Osteocyte (in vitro differentiated cells): Measurements from ENCODE around the gene TMEM143. TPM values are rescaled to one million over a fixed set of nuclear protein-coding genes. Genes with fewer than 3 reads are reported as not detected.
A peak's percentile ranks its signal among the peaks of the same experiment; 100 is the strongest.

ENCODE experiments used
- DNase-seq: peaks from one replicate; pipeline ENCODE4 v3.0.0; 2021; ENCODE audit warnings: mixed read lengths; ENCODE audit not compliant: unreplicated experiment; ENCODE audit errors: extremely low spot score
- H3K27ac Mint-ChIP-seq: one replicate; pipeline ENCODE4 v1.8.0; 2021; ENCODE audit warnings: mild to moderate bottlenecking, mixed read lengths; ENCODE audit not compliant: unreplicated experiment
- H3K27me3 Mint-ChIP-seq: one replicate; pipeline ENCODE4 v1.8.0; 2021; ENCODE audit warnings: mixed read lengths; ENCODE audit not compliant: unreplicated experiment
- H3K36me3 Mint-ChIP-seq: one replicate; pipeline ENCODE4 v1.8.0; 2021; ENCODE audit warnings: mixed read lengths; ENCODE audit not compliant: unreplicated experiment
- H3K4me1 Mint-ChIP-seq: one replicate; pipeline ENCODE4 v1.8.0; 2021; ENCODE audit warnings: mixed read lengths; ENCODE audit not compliant: unreplicated experiment
- H3K4me3 Mint-ChIP-seq: one replicate; pipeline ENCODE4 v1.8.0; 2021; ENCODE audit warnings: mild to moderate bottlenecking, moderate library complexity, mixed read lengths; ENCODE audit not compliant: unreplicated experiment
- H3K9me3 Mint-ChIP-seq: one replicate; pipeline ENCODE4 v1.8.0; 2021; ENCODE audit warnings: mixed read lengths; ENCODE audit not compliant: unreplicated experiment
- CTCF ChIP-seq: fragments of 200-600 bp; sonication (generic); IDR thresholded peaks from 2 replicates; pipeline ENCODE4 v1.5.0; 2021; ENCODE audit warnings: antibody characterized with exemption, mild to moderate bottlenecking, moderate library complexity
- total RNA-seq: library from RNA; stranded (reverse); gene quantifications from 2 replicates; pipeline ENCODE4 v1.2.1, GENCODE V29; 2021

TMEM143 gene
- total RNA-seq, 1 donor from 2014 or later = 9.1 TPM

GRCh38 chr19:48355365-48355954 is 8.3 kb downstream of the TMEM143 start:
- H3K27ac Mint-ChIP-seq = no peak overlapping the region
- no peaks in the 10 kb centered on the region for H3K36me3 Mint-ChIP-seq
- no peak for DNase-seq
- no peak for TF ChIP-seq CTCF
- H3K4me1 Mint-ChIP-seq = no peaks in the 10 kb centered on the region
- no peak overlapping the region for H3K4me3 Mint-ChIP-seq
- no peaks in the 10 kb centered on the region for H3K9me3 Mint-ChIP-seq
- no peaks in the 10 kb centered on the region for H3K27me3 Mint-ChIP-seq

- Mint-ChIP-seq H3K4me1 (no peaks in the 10 kb centered on the region), H3K27ac (no peak overlapping the region), H3K36me3 (no peaks in the 10 kb centered on the region), H3K27me3 (no peaks in the 10 kb centered on the region), H3K4me3 (no peak overlapping the region), H3K9me3 (no peaks in the 10 kb centered on the region)
- TF ChIP-seq CTCF = no peak
- no peak for DNase-seq
Observed at GRCh38 chr19:48354332-48354992, 9.3 kb downstream of the TMEM143 start.

- H3K4me3 Mint-ChIP-seq = no peak overlapping the region
- DNase-seq = no peak
- no peaks in the 10 kb centered on the region for H3K4me1 Mint-ChIP-seq
- H3K9me3 Mint-ChIP-seq = no peaks in the 10 kb centered on the region
- no peaks in the 10 kb centered on the region for H3K27me3 Mint-ChIP-seq
- TF ChIP-seq CTCF = no peak
- H3K27ac Mint-ChIP-seq = no peak overlapping the region
- H3K36me3 Mint-ChIP-seq = no peaks in the 10 kb centered on the region
Observed at GRCh38 chr19:48353677-48354076, 10.1 kb downstream of the TMEM143 start.

- Mint-ChIP-seq H3K9me3 (no peaks in the 10 kb centered on the region), H3K36me3 (no peaks in the 10 kb centered on the region), H3K4me1 (peaks cover 8% of the 10 kb centered on the region), H3K27ac (no peak overlapping the region), H3K4me3 (no peak overlapping the region), H3K27me3 (no peaks in the 10 kb centered on the region)
- DNase-seq = peak; percentile 89
- TF ChIP-seq CTCF = peak; percentile 75
Observed at GRCh38 chr19:48351341-48351752, 12.4 kb downstream of the TMEM143 start.

- Mint-ChIP-seq H3K4me3 (no peak overlapping the region), H3K4me1 (peaks cover 8% of the 10 kb centered on the region), H3K27me3 (no peaks in the 10 kb centered on the region), H3K36me3 (no peaks in the 10 kb centered on the region), H3K27ac (no peak overlapping the region), H3K9me3 (no peaks in the 10 kb centered on the region)
- DNase-seq = no peak
- no peak for TF ChIP-seq CTCF
Observed at GRCh38 chr19:48350856-48351255, 12.9 kb downstream of the TMEM143 start.
